ENCODE results near the gene POLD1. TPM values are rescaled to one million over a fixed set of nuclear protein-coding genes. Genes with fewer than 3 reads are reported as not detected.

POLD1 gene
- total RNA-seq, 2 donors from 2014 or later = 12.8 to 39.5 TPM

GRCh38 chr19:50419022-50419579, 35.0 kb downstream of the POLD1 start:
- H3K27me3 ChIP-seq (replicated peaks; ENCODE audit: insufficient read depth) = no peaks in the 10 kb centered on the region

GRCh38 chr19:50419580-50420035, 35.5 kb downstream of the POLD1 start:
- no peaks in the 10 kb centered on the region for H3K36me3 ChIP-seq
- H3K4me3 ChIP-seq = no peak overlapping the region
- DNase-seq (ENCODE audit: low spot score) (no peak), ATAC-seq (ENCODE audit: insufficient number of reproducible peaks, low FRiP score, low read depth) (no peak)
- H3K9me3 ChIP-seq = no peaks in the 10 kb centered on the region
- no peak overlapping the region for H3K27ac ChIP-seq
- TF ChIP-seq CTCF (IDR thresholded peaks at IDR 0.05) = no peak
- no peaks in the 10 kb centered on the region for H3K27me3 ChIP-seq (replicated peaks; ENCODE audit: insufficient read depth)
- peaks cover 4 to 8% of the 10 kb centered on the region in 2 donors for H3K4me1 ChIP-seq (ENCODE audit: control insufficient read depth in 1 of 2, low read depth in 2 of 2)

More at GRCh38 chr19:50419022-50419579, 35.0 kb downstream of the POLD1 start:
- Histone ChIP-seq H3K36me3 (no peaks in the 10 kb centered on the region), H3K4me1 (ENCODE audit: control insufficient read depth in 1 of 2, low read depth in 2 of 2) (peaks cover 4 to 8% of the 10 kb centered on the region in 2 donors), H3K4me3 (no peak overlapping the region), H3K9me3 (no peaks in the 10 kb centered on the region), H3K27ac (no peak overlapping the region)
- no peak for ATAC-seq (ENCODE audit: insufficient number of reproducible peaks, low FRiP score, low read depth)
- no peak for TF ChIP-seq CTCF (IDR thresholded peaks at IDR 0.05)
- DNase-seq (ENCODE audit: low spot score) = no peak

GRCh38 chr19:50420127-50420526, 36.0 kb downstream of the POLD1 start:
- Histone ChIP-seq H3K9me3 (no peaks in the 10 kb centered on the region), H3K36me3 (no peaks in the 10 kb centered on the region), H3K4me3 (no peak overlapping the region), H3K4me1 (ENCODE audit: control insufficient read depth in 1 of 2, low read depth in 2 of 2) (peaks cover 4 to 8% of the 10 kb centered on the region in 2 donors), H3K27me3 (replicated peaks; ENCODE audit: insufficient read depth) (no peaks in the 10 kb centered on the region), H3K27ac (no peak overlapping the region)
- no peak for DNase-seq (ENCODE audit: low spot score)
- ATAC-seq (ENCODE audit: insufficient number of reproducible peaks, low FRiP score, low read depth) = no peak
- TF ChIP-seq CTCF (IDR thresholded peaks at IDR 0.05) = no peak

DNA sequence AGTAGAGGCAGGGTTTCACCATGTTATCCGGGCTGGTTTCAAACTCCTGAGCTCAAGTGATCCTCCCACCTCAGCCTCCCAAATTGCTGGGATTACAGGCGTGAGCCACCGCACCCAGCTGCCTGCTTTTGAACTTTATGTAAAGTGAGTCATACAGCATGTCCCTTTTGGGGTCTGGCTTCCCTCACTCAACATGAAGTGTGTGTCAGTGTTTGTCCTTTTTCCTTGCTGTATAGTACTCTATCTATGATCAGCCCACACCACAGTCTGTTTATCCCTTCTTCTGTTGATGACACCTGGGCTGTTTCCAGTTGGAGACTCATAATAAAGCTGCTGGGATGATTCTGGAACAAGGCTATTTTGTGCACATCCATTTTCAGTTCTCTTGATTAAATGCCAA, 36.7 kb downstream of the POLD1 start:
- no peak for DNase-seq (ENCODE audit: low spot score)
- Histone ChIP-seq H3K4me1 (ENCODE audit: control insufficient read depth in 1 of 2, low read depth in 2 of 2) (peaks cover 4 to 8% of the 10 kb centered on the region in 2 donors), H3K27me3 (replicated peaks; ENCODE audit: insufficient read depth) (no peaks in the 10 kb centered on the region), H3K36me3 (no peaks in the 10 kb centered on the region), H3K9me3 (no peaks in the 10 kb centered on the region), H3K4me3 (no peak overlapping the region), H3K27ac (no peak overlapping the region)
- TF ChIP-seq CTCF (IDR thresholded peaks at IDR 0.05) = no peak
- no peak for ATAC-seq (ENCODE audit: insufficient number of reproducible peaks, low FRiP score, low read depth)

DNA sequence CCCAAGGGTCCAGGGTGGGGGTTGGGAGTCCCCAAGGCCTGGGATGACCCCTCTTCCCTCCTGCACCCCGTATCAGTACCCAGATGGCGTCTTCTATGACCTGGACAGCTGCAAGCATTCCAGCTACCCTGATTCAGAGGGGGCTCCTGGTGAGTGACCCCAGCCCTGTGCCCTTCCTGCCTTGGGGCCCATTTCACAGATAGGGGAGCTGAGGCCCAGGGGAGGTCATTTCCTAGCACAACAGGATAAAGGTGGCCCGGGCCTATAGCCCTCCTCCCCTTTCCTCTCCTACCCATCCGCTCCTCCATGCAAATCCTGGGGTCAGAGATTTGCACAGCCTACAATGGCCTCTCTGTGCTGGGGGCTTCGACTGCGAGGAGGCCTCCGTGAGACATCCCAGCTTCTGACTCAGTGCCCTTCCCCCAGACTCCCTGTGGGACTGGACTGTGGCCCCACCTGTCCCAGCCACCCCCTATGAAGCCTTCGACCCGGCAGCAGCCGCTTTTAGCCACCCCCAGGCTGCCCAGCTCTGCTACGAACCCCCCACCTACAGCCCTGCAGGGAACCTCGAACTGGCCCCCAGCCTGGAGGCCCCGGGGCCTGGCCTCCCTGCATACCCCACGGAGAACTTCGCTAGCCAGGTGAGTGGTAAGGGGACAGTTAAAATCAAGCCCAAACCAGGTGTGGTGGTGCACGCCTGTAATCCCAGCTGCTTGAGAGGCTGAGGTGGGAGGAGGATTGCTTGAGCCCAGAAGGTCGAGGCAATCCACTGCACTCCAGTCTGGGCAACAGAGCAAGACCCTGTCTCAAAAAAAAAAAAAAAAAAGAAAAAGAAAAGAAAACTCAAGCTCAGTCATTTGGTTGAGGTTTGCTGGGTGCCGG, 38.5 kb downstream of the POLD1 start:
- no peak for ATAC-seq (ENCODE audit: insufficient number of reproducible peaks, low FRiP score, low read depth)
- TF ChIP-seq CTCF (IDR thresholded peaks at IDR 0.05) = no peak
- no peak overlapping the region for H3K27ac ChIP-seq
- H3K36me3 ChIP-seq = no peaks in the 10 kb centered on the region
- H3K4me1 ChIP-seq (ENCODE audit: control insufficient read depth in 1 of 2, low read depth in 2 of 2) = peaks cover 4 to 8% of the 10 kb centered on the region in 2 donors
- H3K9me3 ChIP-seq = no peaks in the 10 kb centered on the region
- H3K4me3 ChIP-seq = no peak overlapping the region
- no peaks in the 10 kb centered on the region for H3K27me3 ChIP-seq (replicated peaks; ENCODE audit: insufficient read depth)
- DNase-seq (ENCODE audit: low spot score) = no peak

Measured in thoracic aorta (tissue), 2 donors.